ACHN (cell line): ENCODE results near the gene CTSD.
A peak's percentile ranks its signal among the peaks of the same experiment; 100 is the strongest.

ENCODE experiments used
- DNase-seq: peaks from one replicate; pipeline ENCODE4 v3.0.0-alpha.2; 2015
- in situ Hi-C: cut with HindIII; loops from 2 replicates; pipeline ENCODE4 v1.10.0; 2017; ENCODE audit warnings: low sequenced_read_pairs, low pct_ligation_motif_present, low pct_unique_long_range_greater_than_20kb

Gene CTSD

GRCh38 chr11:1749395-1750351 lies 14.1 kb downstream of the CTSD start:
- in situ Hi-C loops: no loop called here
- DNase-seq: peak; percentile 65

DNA sequence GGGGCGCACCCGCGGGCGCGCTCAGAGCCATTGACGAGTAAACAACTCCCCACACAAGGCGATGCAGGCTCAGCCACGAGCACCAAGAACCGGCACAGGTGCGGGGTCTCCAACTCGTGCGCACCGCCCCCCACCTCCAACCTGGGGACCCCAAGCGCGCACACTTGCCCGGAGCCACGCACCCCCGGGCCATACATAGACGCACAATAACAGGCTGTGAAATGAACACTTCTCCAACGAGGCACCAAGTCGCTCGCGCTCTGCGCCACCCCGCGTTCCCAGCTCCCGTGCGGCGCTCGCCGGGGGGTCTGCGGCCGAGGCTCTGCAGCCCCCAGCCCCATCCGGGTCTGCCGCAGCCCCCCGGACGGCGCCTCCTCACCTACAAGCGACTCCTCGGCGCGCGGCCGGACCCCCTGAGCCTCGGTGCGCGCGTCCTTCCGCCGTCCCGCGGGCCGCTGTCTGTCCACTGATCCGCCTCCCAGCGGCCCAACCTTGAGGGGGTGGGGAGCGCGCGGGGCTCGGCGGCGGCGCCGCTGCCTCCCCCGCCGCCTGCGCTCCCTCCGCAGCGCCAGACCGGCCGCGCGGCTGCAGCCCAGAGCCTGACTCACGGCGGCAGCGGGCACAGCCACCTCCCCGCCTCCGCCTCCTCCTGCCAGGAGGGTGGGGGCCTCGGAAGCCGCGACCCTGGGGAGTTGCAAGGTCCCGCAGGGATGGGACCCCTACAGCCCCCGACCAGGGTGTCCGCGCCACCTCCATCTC lies 14.9 kb downstream of the CTSD start:
- peak; percentile 19 for DNase-seq
- in situ Hi-C loops: no loop called here

DNA sequence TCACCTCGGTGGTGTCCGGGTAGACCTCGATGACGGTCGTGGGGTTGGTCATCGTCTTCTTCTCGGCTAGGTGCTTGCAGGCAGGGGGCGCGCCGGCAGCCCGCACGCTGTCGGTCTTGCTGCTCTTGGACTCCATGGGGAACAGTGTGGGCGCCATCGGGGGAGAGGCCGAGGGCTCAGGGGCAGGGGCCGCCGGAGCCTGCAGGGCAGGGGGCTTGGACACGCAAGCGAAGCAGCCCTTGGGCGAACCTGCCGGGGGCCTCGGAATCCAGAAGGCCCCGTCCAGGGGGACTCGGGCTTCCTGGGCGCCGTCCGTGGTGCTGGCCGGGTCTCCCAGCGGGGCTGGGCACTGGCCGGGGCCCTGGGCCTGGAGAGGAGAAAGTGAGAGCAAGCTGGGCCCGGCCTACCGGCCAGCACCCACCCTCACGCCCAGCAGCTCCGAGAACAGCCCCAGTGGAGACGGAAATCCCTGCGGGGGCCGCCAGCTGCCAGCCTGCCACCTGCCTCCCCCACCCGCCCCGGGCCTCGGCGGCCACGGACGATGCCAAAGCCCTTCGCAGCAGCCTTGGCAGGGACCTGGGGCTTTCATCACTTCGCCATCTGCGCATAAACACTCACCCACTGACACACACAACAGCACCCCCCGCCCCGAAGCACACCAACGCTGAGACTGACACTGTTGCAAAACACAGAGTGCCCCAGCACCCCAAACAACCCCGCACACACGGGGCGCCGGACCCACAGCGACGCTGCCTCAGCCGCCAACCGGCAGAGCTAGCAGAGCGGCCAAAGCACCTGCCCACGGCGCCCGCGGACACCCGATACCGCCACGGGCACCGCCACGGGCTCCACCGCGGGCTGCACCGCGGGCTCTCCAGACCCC lies 15.7 kb downstream of the CTSD start:
- no peak for DNase-seq
- in situ Hi-C loops: no loop called here

DNA sequence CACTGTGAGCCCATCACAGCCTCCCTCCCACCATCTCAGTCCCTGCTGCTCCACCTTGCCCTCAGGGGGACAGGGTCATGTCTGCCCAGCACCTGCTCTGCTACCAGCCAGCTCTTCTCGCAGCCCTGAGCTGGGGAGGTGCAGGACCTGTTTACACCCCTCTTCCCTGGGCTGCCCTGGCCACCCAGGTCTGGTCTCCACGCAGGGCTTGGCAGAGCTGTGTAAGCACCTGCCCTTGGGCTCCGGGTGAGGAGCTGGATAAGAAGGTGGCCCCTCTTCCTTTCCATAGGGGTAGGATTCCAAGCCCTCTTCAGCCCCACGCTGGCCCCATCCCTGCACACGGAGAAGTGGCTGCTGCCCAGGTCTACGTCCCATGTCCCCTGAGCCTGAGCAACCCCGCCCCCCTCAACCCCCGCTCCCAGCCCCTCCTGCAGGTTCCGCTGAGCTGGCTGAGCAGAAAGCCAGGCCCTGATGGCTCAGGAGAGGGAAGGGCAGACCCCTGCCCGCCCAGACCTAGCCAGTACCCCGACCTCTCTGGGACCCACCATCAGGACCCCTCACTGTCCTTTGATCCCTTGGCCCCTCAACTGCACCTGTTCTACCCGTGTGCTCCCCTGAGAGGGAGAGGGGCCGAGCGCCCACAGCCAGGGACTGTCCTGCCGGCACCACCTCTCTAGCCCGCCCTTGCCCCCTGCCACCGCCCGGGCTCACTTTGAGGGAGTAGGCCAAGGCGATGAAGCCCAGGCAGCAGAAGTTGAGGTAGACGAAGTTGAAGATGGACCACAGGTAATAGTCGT lies 16.6 kb downstream of the CTSD start:
- DNase-seq: no peak
- in situ Hi-C loops: no loop called here

- in situ Hi-C loops: no loop called here
- no peak for DNase-seq
Measured at GRCh38 chr11:1746511-1746931, 17.2 kb downstream of the CTSD start.

DNA sequence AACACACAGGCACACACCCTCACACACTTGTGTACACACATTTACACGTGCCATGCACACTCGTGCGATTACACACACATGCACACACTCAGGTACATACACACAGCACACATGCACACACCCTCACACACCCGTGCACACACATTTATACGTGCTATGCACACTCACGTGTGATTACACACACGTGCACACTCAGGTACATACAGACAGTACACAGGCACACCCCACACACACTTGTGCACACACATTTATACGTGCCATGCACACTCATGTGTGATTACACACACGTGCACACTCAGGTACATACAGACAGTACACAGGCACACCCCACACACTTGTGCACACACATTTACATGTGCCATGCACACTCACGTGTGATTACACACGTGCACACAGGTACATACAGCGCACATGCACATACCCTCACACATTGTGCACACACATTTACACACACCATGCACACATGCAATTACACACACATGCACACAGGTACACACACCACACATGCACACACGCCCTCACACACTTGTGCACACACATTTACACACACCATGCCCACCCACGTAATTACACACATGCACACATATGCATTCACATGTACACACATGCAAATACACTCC lies 17.9 kb downstream of the CTSD start:
- no peak for DNase-seq
- in situ Hi-C loops: no loop called here

- DNase-seq: no peak
- in situ Hi-C loops: no loop called here
Measured at GRCh38 chr11:1744891-1745700, 18.6 kb downstream of the CTSD start.

- in situ Hi-C loops: no loop called here
- no peak for DNase-seq
Measured at GRCh38 chr11:1744137-1744886, 19.4 kb downstream of the CTSD start.

GRCh38 chr11:1743585-1744136 lies 20.1 kb downstream of the CTSD start:
- no peak for DNase-seq
- in situ Hi-C loops: no loop called here

DNA sequence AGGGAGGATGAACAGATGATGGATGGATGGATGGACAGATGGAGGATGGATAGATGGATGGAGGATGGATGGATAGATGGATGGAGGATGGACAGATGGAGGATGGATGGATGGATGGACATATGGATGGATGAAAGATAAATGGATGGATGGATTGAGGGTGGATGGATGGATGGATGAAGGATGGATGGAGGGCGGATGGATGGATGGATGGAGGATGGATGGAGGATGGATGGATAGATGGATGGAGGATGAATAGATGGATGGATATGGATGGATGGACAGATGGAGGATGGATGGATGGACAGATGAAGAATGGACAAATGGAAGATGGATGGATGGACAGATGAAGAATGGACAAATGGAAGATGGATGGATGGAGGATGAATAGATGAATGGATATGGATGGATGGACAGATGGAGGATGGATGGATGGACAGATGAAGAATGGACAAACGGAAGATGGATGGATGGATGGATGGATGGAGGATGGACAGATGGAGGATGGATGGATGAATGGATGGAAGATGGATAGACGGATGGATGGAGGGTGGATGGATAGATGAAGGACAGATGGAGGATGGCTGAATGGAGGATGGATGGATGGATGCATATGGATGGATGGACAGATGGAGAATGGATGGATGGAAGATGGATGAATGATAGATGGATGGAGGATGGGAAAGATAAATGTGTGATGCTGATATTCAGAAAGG lies 20.7 kb downstream of the CTSD start:
- DNase-seq: no peak
- in situ Hi-C loops: no loop called here

DNA sequence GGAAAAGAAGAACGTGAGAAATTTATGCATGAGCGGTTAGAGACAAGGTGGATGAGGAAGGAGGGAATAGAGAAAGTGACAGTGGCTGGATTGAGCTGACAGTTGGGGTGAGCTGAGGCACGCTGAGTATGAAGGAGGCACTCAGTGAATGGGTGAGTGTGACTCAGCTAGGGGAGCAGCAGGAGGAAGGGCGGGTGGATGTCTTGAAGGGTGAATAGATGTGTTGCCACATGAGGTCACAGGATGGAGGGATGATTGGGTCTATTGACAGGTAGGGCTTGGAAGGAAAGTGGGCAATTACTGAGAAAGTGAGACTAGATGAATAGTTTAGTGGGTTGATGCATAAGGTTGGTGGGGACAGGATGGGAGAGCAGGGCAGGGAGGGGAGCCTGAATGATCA lies 21.4 kb downstream of the CTSD start:
- no peak for DNase-seq
- in situ Hi-C loops: no loop called here

GRCh38 chr11:1741741-1742140 lies 22.0 kb downstream of the CTSD start:
- in situ Hi-C loops: no loop called here
- no peak for DNase-seq

DNA sequence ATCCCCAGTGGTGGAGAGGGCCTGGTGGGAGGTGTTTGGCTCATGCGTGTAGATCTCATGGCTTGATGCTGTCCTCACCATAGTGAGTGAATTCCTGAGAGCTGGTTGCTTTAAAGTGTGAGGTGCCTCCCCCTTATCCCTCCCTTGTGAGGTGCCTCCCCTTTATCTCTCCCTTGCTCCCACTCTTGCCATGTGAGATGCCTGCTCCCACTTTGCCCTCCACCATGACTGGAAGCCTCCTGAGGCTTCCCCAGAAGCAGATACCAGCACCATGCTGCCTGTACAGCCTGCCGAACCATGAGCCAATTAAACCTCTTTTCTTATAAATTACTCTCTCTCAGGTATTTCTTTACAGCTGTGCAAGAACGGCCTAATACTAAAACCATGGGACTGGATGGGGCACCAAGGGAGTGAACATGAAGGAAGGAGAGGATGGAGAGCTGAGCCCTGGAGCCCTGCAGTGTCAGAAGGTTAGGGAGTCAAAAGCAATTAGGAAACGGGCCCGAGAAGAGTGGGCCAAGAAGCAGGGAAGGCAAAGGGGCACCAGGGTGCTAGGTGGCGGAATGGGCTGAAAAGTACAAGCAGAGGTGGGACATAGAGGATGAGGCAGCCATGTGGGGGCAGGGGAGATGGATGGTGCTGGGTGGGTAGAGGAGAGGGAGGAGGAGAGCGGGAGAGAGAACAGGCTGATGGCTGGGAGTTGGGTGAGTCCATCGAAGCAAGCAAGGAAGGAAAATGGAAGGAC lies 22.8 kb downstream of the CTSD start:
- DNase-seq: no peak
- in situ Hi-C loops: no loop called here

DNA sequence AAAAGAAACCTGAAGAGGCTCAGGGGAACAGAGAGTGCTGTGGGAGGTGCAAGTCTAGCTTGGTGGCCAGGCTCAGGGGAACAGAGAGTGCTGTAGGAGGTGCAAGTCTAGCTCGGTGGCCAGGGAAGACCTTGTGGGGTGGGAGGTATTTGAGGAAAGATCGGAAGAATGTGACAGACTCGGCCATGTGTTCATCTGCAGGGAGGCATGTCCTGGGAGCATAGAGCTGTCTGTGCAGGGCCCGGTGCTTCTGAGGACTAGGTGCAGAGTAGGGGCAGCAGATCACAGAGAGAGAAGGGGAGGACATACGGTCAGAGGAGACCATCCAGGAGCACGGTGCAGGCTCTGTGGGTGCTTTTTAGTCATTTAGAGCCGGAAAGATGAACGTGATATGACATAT lies 24.2 kb downstream of the CTSD start:
- in situ Hi-C loops: no loop called here
- no peak for DNase-seq

GRCh38 chr11:1738380-1738779 lies 25.3 kb downstream of the CTSD start:
- in situ Hi-C loops: no loop called here
- DNase-seq: no peak
